Stimulated activated naive CD4-positive, alpha-beta T cell (primary cell): ENCODE data around the gene OR2D2.
"Not testable (repeated sequence)": the region's sequence is repeated elsewhere in the genome, so short reads cannot be mapped to it uniquely, and the experiment has no call there.

ENCODE experiments used
- DNase-seq, 6 experiments: peaks; one replicate each; lab custom pipeline; 2025; lab: John Stamatoyannopoulos, UW

OR2D2 gene

GRCh38 chr11:6882751-6883150 is 9.5 kb downstream of the OR2D2 start:
- no peak for DNase-seq

GRCh38 chr11:6876914-6877313 is 15.4 kb downstream of the OR2D2 start:
- no peak for DNase-seq

GRCh38 chr11:6876325-6876724 is 16.0 kb downstream of the OR2D2 start, which contains the start of gene OR10A4:
Gene OR10A4 (plus strand): TSS chr11:6876625. CDS start chr11:6876648, 23 bp downstream.
- DNase-seq: no peak

DNA sequence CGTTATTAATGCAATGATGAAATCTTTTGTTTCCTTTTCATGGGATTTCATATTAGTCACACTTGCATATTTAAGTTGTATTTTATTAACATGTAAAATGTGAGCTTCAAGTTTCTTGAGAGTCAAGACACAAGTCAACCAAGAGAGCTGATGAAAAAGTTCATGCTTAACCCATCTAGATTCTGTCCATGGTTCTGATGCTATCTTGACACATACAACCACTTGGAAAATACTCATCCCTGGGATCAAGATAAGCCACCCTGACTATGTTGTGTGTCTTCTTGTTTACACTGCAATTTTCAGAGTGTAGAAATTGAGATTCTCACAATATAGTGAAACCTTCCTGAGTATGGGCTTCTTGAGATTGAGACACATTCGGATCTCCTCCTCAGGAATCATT is 16.5 kb downstream of the OR2D2 start:
- no peak for DNase-seq

DNA sequence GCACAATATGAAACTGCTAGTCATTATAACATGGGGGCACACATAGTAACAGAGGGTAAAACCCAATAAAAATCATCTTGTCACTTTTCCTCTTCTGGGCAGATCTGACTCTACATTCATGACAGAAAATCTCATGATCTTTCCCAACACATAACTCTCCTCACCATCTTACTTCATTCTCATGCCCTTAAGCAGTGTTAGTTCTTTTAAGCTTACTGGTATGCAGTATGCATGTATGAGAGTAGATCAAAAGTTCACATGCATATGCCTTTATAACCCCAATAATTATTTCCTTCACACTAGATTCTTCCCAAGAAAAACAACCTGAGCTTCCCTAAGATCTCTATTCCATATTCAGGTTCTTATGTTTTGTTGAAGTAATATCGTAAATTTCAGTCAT is 21.0 kb downstream of the OR2D2 start:
- no peak for DNase-seq

GRCh38 chr11:6864438-6864837 is 27.9 kb downstream of the OR2D2 start:
- no peak for DNase-seq

- DNase-seq: no peak
Measured at GRCh38 chr11:6862961-6863360, 29.3 kb downstream of the OR2D2 start, which contains the start of gene OR10A2. Gene OR10A2 (plus strand): TSS chr11:6863057. CDS start chr11:6869755, 6,698 bp downstream.

GRCh38 chr11:6856871-6857270 is 35.4 kb downstream of the OR2D2 start:
- DNase-seq: no peak

GRCh38 chr11:6855971-6856541 is 36.2 kb downstream of the OR2D2 start:
- DNase-seq: no peak

DNA sequence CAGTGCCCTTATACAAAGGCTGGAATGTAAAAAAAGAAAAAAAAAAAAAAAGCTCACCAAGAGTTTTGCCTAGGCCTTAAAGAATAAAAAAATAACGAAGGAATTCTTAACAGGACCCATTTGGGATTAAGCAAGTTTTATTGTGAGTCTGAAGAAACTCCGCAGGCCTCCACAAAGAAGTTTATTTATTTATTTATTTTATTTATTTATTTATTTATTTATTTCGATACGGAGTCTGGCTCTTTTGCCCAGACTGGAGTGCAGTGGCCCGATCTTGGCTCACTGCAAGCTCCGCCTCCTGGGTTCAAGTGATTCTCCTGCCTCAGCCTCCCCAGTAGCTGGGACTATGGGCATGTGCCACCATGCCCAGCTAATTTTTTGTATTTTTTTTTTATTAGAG is 37.5 kb downstream of the OR2D2 start:
- not testable (repeated sequence) for DNase-seq

GRCh38 chr11:6850526-6850925 is 41.8 kb downstream of the OR2D2 start:
- no peak for DNase-seq

- no peak for DNase-seq
Measured at GRCh38 chr11:6845383-6845782, 46.9 kb downstream of the OR2D2 start, which contains the start of gene OR10A5. Gene OR10A5 (plus strand): TSS chr11:6845683. CDS start chr11:6845683, 0 bp downstream.

- no peak for DNase-seq
Measured at GRCh38 chr11:6844356-6844755, 47.9 kb downstream of the OR2D2 start.

DNA sequence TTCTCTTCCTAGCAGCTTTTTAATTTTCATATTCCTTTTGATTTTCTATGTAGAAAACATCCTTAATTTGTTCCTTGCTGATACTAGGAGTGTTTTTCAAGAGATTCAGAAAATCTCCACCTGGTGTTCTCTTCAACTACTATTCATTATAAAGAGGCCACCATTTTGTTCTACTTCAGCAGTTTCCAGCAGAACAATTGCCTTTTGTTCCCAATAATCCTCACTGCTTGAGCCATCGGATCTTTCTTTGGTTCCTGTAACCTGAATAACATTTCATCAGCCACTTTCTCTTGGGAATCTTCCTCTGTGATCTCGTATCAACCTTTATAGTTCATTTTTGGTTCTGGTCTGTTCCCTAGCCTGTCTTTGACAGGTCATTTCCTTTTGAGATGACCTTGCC is 48.6 kb downstream of the OR2D2 start:
- no peak for DNase-seq

DNA sequence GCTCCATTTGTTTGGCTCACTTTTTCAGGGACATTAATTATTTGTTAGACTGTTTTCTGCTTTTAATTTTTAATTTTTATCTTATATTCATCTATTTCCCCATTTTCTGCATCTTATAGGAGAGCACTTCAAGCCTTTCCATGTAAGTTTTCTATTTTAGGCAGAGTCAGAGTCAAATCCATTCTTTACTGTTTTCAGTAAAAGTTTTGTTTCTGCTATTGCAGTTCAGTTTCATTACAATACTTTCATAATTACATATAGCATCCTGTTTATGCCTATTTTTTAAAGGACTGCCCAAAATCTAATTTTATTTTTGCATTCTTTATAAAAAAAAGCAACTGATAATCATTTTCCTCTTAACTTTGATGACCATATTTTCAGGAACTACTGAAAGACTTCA is 50.6 kb downstream of the OR2D2 start:
- DNase-seq: no peak
